ENCODE data around the gene ARMC7. TPM values are rescaled to one million over a fixed set of nuclear protein-coding genes. Genes with fewer than 3 reads are reported as not detected.
"Not testable (repeated sequence)": the region's sequence is repeated elsewhere in the genome, so short reads cannot be mapped to it uniquely, and the experiment has no call there.

ARMC7 gene
- total RNA-seq, 2 experiments from 2014 or later, result 16.1 to 17.0 TPM

DNA sequence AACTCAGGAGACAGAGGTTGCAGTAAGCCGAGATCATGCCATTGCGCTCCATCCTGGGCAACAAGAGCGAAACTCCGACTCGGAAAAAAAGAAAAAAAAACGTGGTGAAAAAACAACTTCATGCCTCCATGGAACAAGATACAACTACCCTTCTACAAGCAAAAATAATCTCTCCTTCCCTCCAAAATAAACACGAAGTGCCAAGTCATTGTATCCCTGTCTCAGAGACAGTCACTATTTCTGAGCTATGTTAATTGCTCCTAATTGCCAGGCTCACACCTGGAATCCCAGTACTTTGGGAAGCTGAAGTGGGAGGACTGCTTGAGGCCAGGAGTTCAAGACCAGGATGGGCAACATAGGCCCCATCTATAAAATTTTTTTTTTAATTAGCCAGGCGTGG, 41.0 kb upstream of the ARMC7 start:
- ChIA-PET POLR2A (interaction anchor here (1.5 kb wide), 1 partner anchor 19 kb away, joined by 4 read pairs; the partner anchor contains the start of gene SLC16A5), CTCF (interaction anchor here (1.0 to 2.3 kb wide), 9 partner anchors 8 to 564 kb away, joined by 3 to 13 read pairs (median 5); partner anchors contain the start of gene MRPL58)
- Mint-ChIP-seq H3K27me3 (ENCODE audit: low read depth) (no peaks in the 10 kb centered on the region), H3K4me3 (no peak overlapping the region), H3K36me3 (ENCODE audit: low read depth) (peaks cover 11% of the 10 kb centered on the region), H3K27ac (peak overlapping the region; percentile 80), H3K4me1 (ENCODE audit: low read depth) (peaks cover 38% of the 10 kb centered on the region), H3K9me3 (ENCODE audit: insufficient read depth) (no peaks in the 10 kb centered on the region)
- ATAC-seq (no peak), DNase-seq (no peak)

DNA sequence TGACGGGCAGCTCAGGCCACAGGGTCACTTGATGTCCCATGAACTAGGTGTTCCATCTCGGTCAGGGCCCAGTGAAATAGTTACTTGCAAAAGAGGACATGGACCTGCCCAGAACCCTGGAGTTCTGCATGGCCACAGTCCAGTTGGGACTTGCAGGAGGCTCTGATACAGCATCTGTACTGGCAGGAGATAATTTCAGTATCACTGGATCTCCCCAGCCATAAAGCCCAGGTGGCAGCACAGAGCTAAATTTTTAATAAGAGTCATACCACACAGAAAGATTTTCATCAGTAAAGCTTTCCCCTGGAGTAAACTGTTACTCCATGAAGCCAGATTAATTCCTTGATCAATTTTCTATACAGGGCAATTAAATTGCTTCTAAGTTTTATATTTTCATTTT, 40.0 kb upstream of the ARMC7 start:
- DNase-seq (no peak), ATAC-seq (no peak)
- peak overlapping the region; percentile 68 for H3K27ac Mint-ChIP-seq
- peaks cover 2% of the 10 kb centered on the region for H3K36me3 Mint-ChIP-seq (ENCODE audit: low read depth)
- H3K4me3 Mint-ChIP-seq, result no peak overlapping the region
- CTCF ChIA-PET, result interaction anchor here (1.0 to 2.3 kb wide), 9 partner anchors 9 to 133 kb away, joined by 3 to 13 read pairs (median 5); partner anchors contain the start of gene ARMC7
- H3K4me1 Mint-ChIP-seq (ENCODE audit: low read depth), result peaks cover 38% of the 10 kb centered on the region
- POLR2A ChIA-PET, result interaction anchor here (0.6 to 1.5 kb wide), 2 partner anchors 18 to 44 kb away, joined by 4 read pairs; partner anchors contain the start of gene SLC16A5
- no peaks in the 10 kb centered on the region for H3K9me3 Mint-ChIP-seq (ENCODE audit: insufficient read depth)
- H3K27me3 Mint-ChIP-seq (ENCODE audit: low read depth), result no peaks in the 10 kb centered on the region

DNA sequence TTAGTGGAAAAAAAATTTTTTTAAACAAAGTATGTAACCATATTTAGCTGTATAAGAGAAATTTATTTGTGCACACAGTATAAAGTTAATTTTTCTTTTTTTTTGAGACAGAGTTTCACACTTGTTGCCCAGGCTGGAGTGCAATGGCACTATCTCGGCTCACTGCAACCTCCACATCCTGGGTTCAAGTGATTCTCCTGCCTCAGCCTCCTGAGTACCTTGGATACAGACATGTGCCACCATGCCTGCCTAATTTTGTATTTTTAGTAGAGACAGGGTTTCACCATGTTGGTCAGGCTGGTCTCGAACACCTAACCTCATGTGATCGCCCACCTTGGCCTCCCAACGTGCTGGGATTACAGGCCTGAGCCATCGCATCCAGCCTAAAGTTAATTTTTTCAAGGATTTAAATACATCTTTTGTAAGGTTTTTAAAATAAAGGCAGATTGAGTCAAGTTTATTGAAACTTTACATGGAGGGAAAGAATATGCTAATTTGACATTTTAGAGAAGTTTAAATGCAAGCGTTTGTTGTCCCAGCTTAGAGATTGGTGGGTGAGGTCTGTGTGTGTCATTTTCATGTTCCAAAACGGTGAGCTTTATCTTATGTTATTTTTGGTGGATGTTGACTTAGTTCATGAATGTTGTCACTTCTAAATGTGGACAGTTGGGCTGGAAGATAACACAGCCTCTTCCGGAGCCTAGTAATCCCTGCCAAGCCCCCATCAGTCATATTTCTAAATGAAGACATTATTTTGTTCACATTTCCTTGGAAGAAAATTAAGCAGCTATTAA, 38.1 kb upstream of the ARMC7 start:
- H3K4me3 Mint-ChIP-seq; H3K36me3 Mint-ChIP-seq (ENCODE audit: low read depth); H3K9me3 Mint-ChIP-seq (ENCODE audit: insufficient read depth); ATAC-seq; DNase-seq; H3K27me3 Mint-ChIP-seq (ENCODE audit: low read depth); H3K27ac Mint-ChIP-seq: not testable (repeated sequence)
- ChIA-PET CTCF (interaction anchor here (0.7 to 3.1 kb wide), 7 partner anchors 9 to 130 kb away, joined by 3 to 11 read pairs (median 4); partner anchors contain the start of genes ARMC7 and SLC16A5), POLR2A (interaction anchor here (0.6 kb wide), 1 partner anchor 87 kb away, joined by 3 read pairs; no protein-coding TSS in a partner anchor)
- peaks cover 21% of the 10 kb centered on the region for H3K4me1 Mint-ChIP-seq (ENCODE audit: low read depth)

DNA sequence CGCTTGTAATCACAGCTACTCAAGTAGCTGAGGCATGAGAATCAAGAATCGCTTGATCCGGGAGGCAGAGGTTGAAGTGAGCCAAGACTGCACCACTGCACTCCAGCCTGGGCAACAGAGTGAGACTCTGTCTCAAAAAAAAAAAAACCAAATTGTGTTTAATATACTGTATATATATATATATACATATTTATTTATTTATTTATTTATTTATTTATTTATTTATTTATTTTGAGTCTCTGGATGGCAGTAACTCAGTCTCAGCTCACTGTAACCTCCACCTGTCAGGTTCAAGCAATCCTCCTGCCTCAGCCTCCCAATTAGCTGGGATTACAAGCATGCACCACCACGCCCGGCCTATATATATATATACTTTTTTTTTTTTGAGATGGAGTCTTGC, 36.9 kb upstream of the ARMC7 start:
- H3K9me3 Mint-ChIP-seq (ENCODE audit: insufficient read depth); H3K27ac Mint-ChIP-seq; DNase-seq; H3K4me3 Mint-ChIP-seq; H3K36me3 Mint-ChIP-seq (ENCODE audit: low read depth); ATAC-seq; H3K27me3 Mint-ChIP-seq (ENCODE audit: low read depth); POLR2A ChIA-PET: not testable (repeated sequence)
- H3K4me1 Mint-ChIP-seq (ENCODE audit: low read depth), result peaks cover 20% of the 10 kb centered on the region
- CTCF ChIA-PET, result interaction anchor here (1.0 to 3.1 kb wide), 4 partner anchors 13 to 168 kb away, joined by 3 to 11 read pairs (median 4); no protein-coding TSS in a partner anchor

DNA sequence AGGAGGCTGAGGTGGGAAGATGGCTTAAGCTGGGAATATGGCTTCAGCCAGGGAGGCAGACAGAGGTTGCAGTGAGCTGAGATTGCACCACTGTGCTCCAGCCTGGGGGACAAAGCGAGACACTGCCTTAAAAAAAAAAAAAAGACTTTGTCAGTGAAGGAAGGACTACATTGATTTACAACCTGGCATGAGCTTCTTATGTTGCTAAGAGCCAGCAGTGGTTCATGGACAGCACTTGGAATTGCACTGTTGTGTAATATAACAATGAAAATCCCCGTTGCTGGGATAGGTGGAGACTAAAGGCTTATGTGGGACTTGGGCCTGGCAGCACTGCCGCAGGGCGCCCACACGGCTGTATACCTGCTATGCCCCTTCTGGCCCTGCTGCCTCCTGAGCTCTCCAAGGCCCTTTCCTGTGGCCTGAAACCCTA, 36.1 kb upstream of the ARMC7 start:
- Mint-ChIP-seq H3K4me1 (ENCODE audit: low read depth) (peaks cover 20% of the 10 kb centered on the region), H3K36me3 (ENCODE audit: low read depth) (no peaks in the 10 kb centered on the region), H3K9me3 (ENCODE audit: insufficient read depth) (no peaks in the 10 kb centered on the region), H3K27ac (no peak overlapping the region), H3K4me3 (no peak overlapping the region), H3K27me3 (ENCODE audit: low read depth) (no peaks in the 10 kb centered on the region)
- ATAC-seq (no peak), DNase-seq (no peak)
- CTCF ChIA-PET, result interaction anchor here (1.0 to 3.1 kb wide), 2 partner anchors 13 to 167 kb away, joined by 4 to 11 read pairs; no protein-coding TSS in a partner anchor
- POLR2A ChIA-PET, result interaction anchor here (0.6 kb wide), 1 partner anchor 42 kb away, joined by 4 read pairs; no protein-coding TSS in a partner anchor

DNA sequence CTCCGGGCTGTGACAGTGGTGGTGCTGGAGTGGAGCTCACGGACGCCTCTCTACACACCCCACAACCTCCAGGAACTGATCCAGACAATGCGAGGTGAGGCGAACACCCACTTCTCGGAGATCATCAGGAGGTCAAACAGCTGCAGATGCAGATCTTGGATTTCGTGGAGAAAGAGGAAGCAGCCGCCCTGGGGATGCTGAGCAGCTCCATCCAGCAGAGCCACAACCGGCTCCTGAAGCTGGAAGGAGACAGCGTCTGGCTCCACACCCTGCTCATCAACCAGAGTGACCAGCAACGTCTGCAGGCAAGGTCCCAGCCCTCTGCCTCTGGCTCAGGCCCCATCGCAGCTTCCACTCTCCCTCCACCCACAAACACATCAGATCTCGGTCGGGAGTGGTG, 35.2 kb upstream of the ARMC7 start:
- H3K27ac Mint-ChIP-seq, result no peak overlapping the region
- no peaks in the 10 kb centered on the region for H3K9me3 Mint-ChIP-seq (ENCODE audit: insufficient read depth)
- ChIA-PET POLR2A (no interaction called here), CTCF (no interaction called here)
- H3K4me1 Mint-ChIP-seq (ENCODE audit: low read depth), result peaks cover 23% of the 10 kb centered on the region
- H3K27me3 Mint-ChIP-seq (ENCODE audit: low read depth), result no peaks in the 10 kb centered on the region
- no peak for DNase-seq
- no peak for ATAC-seq
- no peaks in the 10 kb centered on the region for H3K36me3 Mint-ChIP-seq (ENCODE audit: low read depth)
- H3K4me3 Mint-ChIP-seq, result no peak overlapping the region

DNA sequence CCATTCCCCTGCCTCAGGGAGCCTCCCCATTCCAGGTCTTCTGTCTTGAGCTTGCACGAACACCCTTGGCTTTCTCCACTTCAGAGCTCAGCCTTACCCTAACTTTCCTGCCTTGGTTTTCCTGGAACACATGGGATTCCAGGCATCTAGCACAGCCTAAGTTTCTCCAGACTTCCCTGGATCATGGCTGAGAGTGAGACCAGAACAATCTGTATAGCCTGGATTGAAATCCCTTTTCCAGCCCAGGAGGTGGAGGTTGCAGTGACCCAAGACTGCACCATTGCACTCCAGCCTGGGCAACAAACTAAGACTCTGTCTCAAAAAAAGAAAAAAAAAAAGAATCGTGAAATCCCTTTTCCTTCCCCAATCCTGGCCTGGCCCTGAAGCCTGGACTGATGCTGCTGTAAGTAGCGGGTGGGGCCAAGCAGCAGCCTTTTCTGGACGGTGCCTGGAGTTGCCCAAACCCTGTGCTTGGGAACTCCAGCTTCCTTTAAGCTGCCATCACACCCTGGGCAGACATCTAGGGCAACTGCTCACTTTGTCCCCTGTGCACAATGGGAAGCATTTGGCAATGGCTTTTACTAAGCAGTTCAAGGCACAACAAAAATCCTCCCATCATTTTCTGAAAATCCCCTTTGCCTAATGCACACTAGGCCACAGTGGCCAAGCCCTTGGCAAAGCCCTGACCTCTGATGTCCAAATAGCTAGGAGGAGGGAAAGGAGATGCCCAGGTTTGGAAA, 34.0 kb upstream of the ARMC7 start:
- Mint-ChIP-seq H3K9me3 (ENCODE audit: insufficient read depth) (no peaks in the 10 kb centered on the region), H3K36me3 (ENCODE audit: low read depth) (no peaks in the 10 kb centered on the region), H3K27me3 (ENCODE audit: low read depth) (no peaks in the 10 kb centered on the region), H3K4me1 (ENCODE audit: low read depth) (peaks cover 25% of the 10 kb centered on the region), H3K4me3 (no peak overlapping the region), H3K27ac (no peak overlapping the region)
- CTCF ChIA-PET, result interaction anchor here (1.4 to 1.9 kb wide), 4 partner anchors 8 to 63 kb away, joined by 3 to 6 read pairs (median 6); partner anchors contain the start of gene MRPL58
- no peak for DNase-seq
- ATAC-seq, result no peak
- POLR2A ChIA-PET, result interaction anchor here (0.8 to 1.0 kb wide), 2 partner anchors 8 to 20 kb away, joined by 3 to 4 read pairs; no protein-coding TSS in a partner anchor

DNA sequence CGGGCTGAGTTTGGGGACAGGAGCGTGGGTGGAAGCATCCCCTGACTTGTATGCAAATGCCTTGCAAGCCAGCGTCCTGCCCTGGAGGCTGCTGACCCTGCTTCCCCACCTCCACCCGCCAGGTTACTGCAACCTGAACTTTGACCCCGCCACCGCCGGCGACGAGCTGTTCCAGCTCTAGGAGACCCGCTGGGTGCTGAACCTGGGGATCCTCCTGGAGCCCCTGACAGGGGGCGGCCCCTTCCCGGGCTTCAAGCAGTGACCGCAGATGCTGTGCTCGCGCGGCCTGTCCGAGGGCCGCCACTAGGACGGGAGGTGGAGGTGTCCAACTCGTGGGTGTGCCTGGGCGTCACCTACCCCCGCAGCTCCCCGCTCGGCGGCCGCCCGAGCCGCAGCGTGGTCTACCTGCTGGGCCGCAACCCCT, 32.7 kb upstream of the ARMC7 start:
- H3K9me3 Mint-ChIP-seq (ENCODE audit: insufficient read depth), result no peaks in the 10 kb centered on the region
- H3K4me3 Mint-ChIP-seq, result peak overlapping the region; percentile 48
- CTCF ChIA-PET, result interaction anchor here (1.4 to 1.9 kb wide), 4 partner anchors 9 to 65 kb away, joined by 3 to 6 read pairs (median 6); partner anchors contain the start of gene MRPL58
- H3K27ac Mint-ChIP-seq, result no peak overlapping the region
- H3K27me3 Mint-ChIP-seq (ENCODE audit: low read depth), result no peaks in the 10 kb centered on the region
- no peaks in the 10 kb centered on the region for H3K36me3 Mint-ChIP-seq (ENCODE audit: low read depth)
- POLR2A ChIA-PET, result no interaction called here
- DNase-seq (no peak), ATAC-seq (no peak)
- peaks cover 25% of the 10 kb centered on the region for H3K4me1 Mint-ChIP-seq (ENCODE audit: low read depth)

DNA sequence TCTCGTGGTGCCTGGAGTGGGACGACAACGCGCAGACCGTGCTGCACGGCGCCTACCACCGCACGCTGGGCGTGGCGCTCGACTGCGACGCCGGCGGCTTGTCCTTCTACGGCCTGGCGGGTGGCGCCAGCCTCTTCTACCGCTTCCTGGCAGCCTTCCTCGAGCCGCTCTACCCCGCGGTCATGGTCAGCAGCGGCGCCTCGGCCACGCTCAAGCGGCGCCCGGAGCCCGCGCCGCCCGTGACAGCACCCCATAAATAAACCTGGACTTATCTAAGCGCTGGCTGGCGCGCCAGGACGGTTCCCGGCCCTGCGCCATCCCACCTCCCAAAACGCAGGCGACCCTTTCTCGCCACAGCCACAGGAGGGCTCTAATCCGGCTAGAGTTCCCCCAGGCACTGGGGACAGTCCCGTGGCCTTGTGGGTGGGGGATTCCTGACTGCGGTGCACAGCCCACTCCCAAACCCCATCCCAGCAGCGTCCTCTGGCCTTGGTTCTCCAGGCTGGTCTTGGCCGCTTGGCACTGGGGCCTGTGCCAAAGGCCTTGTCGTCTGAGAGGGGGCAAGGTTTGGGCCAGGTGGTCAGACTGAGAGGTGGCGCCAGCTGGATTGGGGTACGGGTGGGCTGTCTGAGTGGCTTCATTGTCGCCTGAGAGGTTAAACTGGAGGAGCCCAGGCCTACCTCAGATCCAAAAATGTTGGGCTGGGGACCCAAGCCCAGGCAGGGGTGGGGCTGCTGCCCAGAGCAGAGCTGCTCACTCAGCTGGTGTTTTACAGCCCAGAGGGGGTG, 32.1 kb upstream of the ARMC7 start:
- Mint-ChIP-seq H3K9me3 (ENCODE audit: insufficient read depth) (no peaks in the 10 kb centered on the region), H3K36me3 (ENCODE audit: low read depth) (no peaks in the 10 kb centered on the region), H3K27ac (peak overlapping the region; percentile 52), H3K4me3 (peak overlapping the region; percentile 48), H3K4me1 (ENCODE audit: low read depth) (peaks cover 25% of the 10 kb centered on the region), H3K27me3 (ENCODE audit: low read depth) (peaks cover 3% of the 10 kb centered on the region)
- POLR2A ChIA-PET, result no interaction called here
- ATAC-seq (peak; percentile 86), DNase-seq (peak; percentile 54)
- CTCF ChIA-PET, result interaction anchor here (1.0 to 1.9 kb wide), 5 partner anchors 10 to 124 kb away, joined by 4 to 7 read pairs (median 6); no protein-coding TSS in a partner anchor

DNA sequence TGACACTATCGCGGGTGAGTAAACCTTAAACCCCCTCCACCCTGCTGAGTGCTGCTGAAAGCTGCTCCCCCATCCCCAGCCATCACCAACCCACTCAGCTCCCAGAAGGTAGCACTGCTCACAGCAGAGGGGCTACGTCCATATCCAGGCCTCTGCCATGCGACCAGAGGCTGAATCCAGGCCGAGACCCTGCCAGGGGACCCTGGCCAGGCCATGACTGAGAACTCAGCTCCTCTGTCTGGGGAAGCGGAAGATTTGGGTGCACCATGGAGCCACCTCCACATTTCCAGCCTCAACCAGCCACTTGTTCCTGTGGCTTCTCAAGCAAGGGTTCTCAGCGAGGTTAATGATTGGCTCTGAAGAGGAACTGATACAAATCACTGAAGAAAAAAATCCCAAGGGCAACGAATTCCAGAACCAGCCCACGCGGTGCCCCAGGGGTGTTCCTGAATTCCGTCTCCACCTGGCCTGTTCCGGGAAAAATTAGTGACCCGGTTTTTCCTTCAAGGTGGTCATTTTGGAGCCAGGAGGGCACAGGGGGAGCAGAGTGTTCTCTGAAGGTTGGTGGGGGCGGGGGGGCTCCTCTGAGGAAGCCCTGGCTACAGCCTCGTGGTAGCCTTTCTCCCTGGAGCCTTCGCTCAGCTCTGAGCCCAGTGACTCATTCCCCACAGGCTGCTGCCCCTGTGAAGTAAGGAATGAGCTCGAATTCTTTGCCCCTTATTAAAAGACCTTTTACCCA, 31.3 kb upstream of the ARMC7 start:
- POLR2A ChIA-PET, result no interaction called here
- Mint-ChIP-seq H3K4me3 (no peak overlapping the region), H3K4me1 (ENCODE audit: low read depth) (peaks cover 25% of the 10 kb centered on the region), H3K27me3 (ENCODE audit: low read depth) (peaks cover 4% of the 10 kb centered on the region), H3K27ac (no peak overlapping the region), H3K36me3 (ENCODE audit: low read depth) (no peaks in the 10 kb centered on the region), H3K9me3 (ENCODE audit: insufficient read depth) (no peaks in the 10 kb centered on the region)
- ATAC-seq (no peak), DNase-seq (no peak)
- CTCF ChIA-PET, result interaction anchor here (0.9 to 1.5 kb wide), 4 partner anchors 18 to 123 kb away, joined by 3 to 7 read pairs (median 4); no protein-coding TSS in a partner anchor

Data from activated CD8-positive, alpha-beta T cell treated with anti-CD3 and anti-CD28 coated beads, Interleukin-2, amount 10 ng/mL, durations not matched to agents 7 days and 5 days (primary cell).